Measurements from ENCODE around the gene RHOXF2. TPM values are rescaled to one million over a fixed set of nuclear protein-coding genes. Genes with fewer than 3 reads are reported as not detected.
"Not testable (repeated sequence)": the region's sequence is repeated elsewhere in the genome, so short reads cannot be mapped to it uniquely, and the experiment has no call there.

The RHOXF2 gene
- total and polyA plus RNA-seq, 4 donors: 0.09 TPM; not detected in 3

- H3K36me3 ChIP-seq (ENCODE audit: control insufficient read depth, insufficient read depth, low read length); H3K9me3 ChIP-seq (ENCODE audit: control insufficient read depth, insufficient read depth, low read length); H3K27ac ChIP-seq (ENCODE audit: low read depth, low read length); DNase-seq (ENCODE audit: low read depth in 4 of 6, low spot score in 6 of 6); H3K27me3 ChIP-seq (ENCODE audit: control insufficient read depth, insufficient read depth, low read length); H3K4me3 ChIP-seq (ENCODE audit: low read depth, low read length); H3K4me1 ChIP-seq (ENCODE audit: control insufficient read depth, insufficient read depth, low read length): not testable (repeated sequence)
- WGBS (ENCODE audit: insufficient coverage): no CpG with 5 or more reads among the region's 6 CpGs
These were observed 37.4 kb downstream of the RHOXF2 start for GRCh38 chrX:120195786-120196185.

GRCh38 chrX:120196626-120197283, 38.3 kb downstream of the RHOXF2 start:
- not testable (repeated sequence) for H3K36me3 ChIP-seq (ENCODE audit: control insufficient read depth, insufficient read depth, low read length); H3K4me3 ChIP-seq (ENCODE audit: low read depth, low read length); H3K27me3 ChIP-seq (ENCODE audit: control insufficient read depth, insufficient read depth, low read length); H3K4me1 ChIP-seq (ENCODE audit: control insufficient read depth, insufficient read depth, low read length); DNase-seq (ENCODE audit: low read depth in 4 of 6, low spot score in 6 of 6); H3K27ac ChIP-seq (ENCODE audit: low read depth, low read length); H3K9me3 ChIP-seq (ENCODE audit: control insufficient read depth, insufficient read depth, low read length)
- WGBS (ENCODE audit: insufficient coverage): no CpG with 5 or more reads among the region's 8 CpGs

GRCh38 chrX:120200851-120201250, 42.4 kb downstream of the RHOXF2 start:
- no peaks in the 10 kb centered on the region for H3K36me3 ChIP-seq (ENCODE audit: control insufficient read depth, insufficient read depth, low read length)
- no peaks in the 10 kb centered on the region for H3K4me1 ChIP-seq (ENCODE audit: control insufficient read depth, insufficient read depth, low read length)
- no peak overlapping the region for H3K27ac ChIP-seq (ENCODE audit: low read depth, low read length)
- no peak overlapping the region for H3K4me3 ChIP-seq (ENCODE audit: low read depth, low read length)
- no peaks in the 10 kb centered on the region for H3K27me3 ChIP-seq (ENCODE audit: control insufficient read depth, insufficient read depth, low read length)
- H3K9me3 ChIP-seq (ENCODE audit: control insufficient read depth, insufficient read depth, low read length): no peaks in the 10 kb centered on the region
- 79% methylated on average over 10 of the region's 11 CpGs for WGBS (ENCODE audit: insufficient coverage)
- DNase-seq (ENCODE audit: low read depth in 4 of 6, low spot score in 6 of 6): no peak

- H3K27ac ChIP-seq (ENCODE audit: low read depth, low read length): no peak overlapping the region
- WGBS (ENCODE audit: insufficient coverage): 64% methylated on average over 8 of the region's 12 CpGs
- H3K4me1 ChIP-seq (ENCODE audit: control insufficient read depth, insufficient read depth, low read length): no peaks in the 10 kb centered on the region
- DNase-seq (ENCODE audit: low read depth in 4 of 6, low spot score in 6 of 6): no peak
- H3K9me3 ChIP-seq (ENCODE audit: control insufficient read depth, insufficient read depth, low read length): no peaks in the 10 kb centered on the region
- no peaks in the 10 kb centered on the region for H3K27me3 ChIP-seq (ENCODE audit: control insufficient read depth, insufficient read depth, low read length)
- no peak overlapping the region for H3K4me3 ChIP-seq (ENCODE audit: low read depth, low read length)
- H3K36me3 ChIP-seq (ENCODE audit: control insufficient read depth, insufficient read depth, low read length): no peaks in the 10 kb centered on the region
These were observed 47.7 kb downstream of the RHOXF2 start for GRCh38 chrX:120205816-120206753.

GRCh38 chrX:120207009-120207605, 48.7 kb downstream of the RHOXF2 start:
- no peaks in the 10 kb centered on the region for H3K36me3 ChIP-seq (ENCODE audit: control insufficient read depth, insufficient read depth, low read length)
- H3K27me3 ChIP-seq (ENCODE audit: control insufficient read depth, insufficient read depth, low read length): no peaks in the 10 kb centered on the region
- H3K4me1 ChIP-seq (ENCODE audit: control insufficient read depth, insufficient read depth, low read length): no peaks in the 10 kb centered on the region
- no peak overlapping the region for H3K27ac ChIP-seq (ENCODE audit: low read depth, low read length)
- no peaks in the 10 kb centered on the region for H3K9me3 ChIP-seq (ENCODE audit: control insufficient read depth, insufficient read depth, low read length)
- H3K4me3 ChIP-seq (ENCODE audit: low read depth, low read length): no peak overlapping the region
- DNase-seq (ENCODE audit: low read depth in 4 of 6, low spot score in 6 of 6): peak in 2 of 6 donors; percentile 7 to 15
- WGBS (ENCODE audit: insufficient coverage): 72% methylated on average over 8 of the region's 8 CpGs

- Histone ChIP-seq H3K4me3 (ENCODE audit: low read depth, low read length) (no peak overlapping the region), H3K36me3 (ENCODE audit: control insufficient read depth, insufficient read depth, low read length) (no peaks in the 10 kb centered on the region), H3K4me1 (ENCODE audit: control insufficient read depth, insufficient read depth, low read length) (no peaks in the 10 kb centered on the region), H3K27ac (ENCODE audit: low read depth, low read length) (no peak overlapping the region), H3K27me3 (ENCODE audit: control insufficient read depth, insufficient read depth, low read length) (no peaks in the 10 kb centered on the region), H3K9me3 (ENCODE audit: control insufficient read depth, insufficient read depth, low read length) (no peaks in the 10 kb centered on the region)
- peak; percentile 5 to 83 (median 40) for DNase-seq (ENCODE audit: low read depth in 4 of 6, low spot score in 6 of 6)
- WGBS (ENCODE audit: insufficient coverage): 18% methylated on average over 4 of the region's 8 CpGs
These were observed 55.2 kb downstream of the RHOXF2 start for GRCh38 chrX:120213438-120214265.

Other genes starting within 250 kb of the RHOXF2 start
- gene NKAP, start 214.9 kb upstream of the RHOXF2 start, total RNA-seq: 1 to 10 TPM; 8.9 to 9.8 TPM
- gene NKAP, start 214.9 kb upstream of the RHOXF2 start, polyA plus RNA-seq (ENCODE audit: insufficient read length in 2 of 2): 10 to 100 TPM; 13.5 to 14.5 TPM
- gene RHOXF2B, start 80.9 kb upstream of the RHOXF2 start, total RNA-seq: not detected
- under 1 TPM; 0.14 to 0.18 TPM for gene RHOXF2B, start 80.9 kb upstream of the RHOXF2 start, polyA plus RNA-seq (ENCODE audit: insufficient read length in 2 of 2)
- gene RHOXF1, start 42.7 kb upstream of the RHOXF2 start, total RNA-seq: under 1 TPM in 1 of 2 donors, not detected in 1; 0.50 TPM
- gene RHOXF1, start 42.7 kb upstream of the RHOXF2 start, polyA plus RNA-seq (ENCODE audit: insufficient read length in 2 of 2): 1 to 10 TPM; 3.3 to 5.2 TPM
- gene ZBTB33, start 92.2 kb downstream of the RHOXF2 start, total RNA-seq: 10 to 100 TPM; 19.6 to 38.7 TPM
- gene ZBTB33, start 92.2 kb downstream of the RHOXF2 start, polyA plus RNA-seq (ENCODE audit: insufficient read length in 2 of 2): 10 to 100 TPM; 21.7 to 35.7 TPM
- 10 to 100 TPM in 1 of 2 donors, 1 to 10 TPM in 1; 8.8 to 43.9 TPM for gene TMEM255A, start 152.8 kb downstream of the RHOXF2 start, total RNA-seq
- 10 to 100 TPM; 46.6 to 70.6 TPM for gene TMEM255A, start 152.8 kb downstream of the RHOXF2 start, polyA plus RNA-seq (ENCODE audit: insufficient read length in 2 of 2)
- gene ATP1B4, start 203.5 kb downstream of the RHOXF2 start, total RNA-seq: under 1 TPM; 0.11 to 0.20 TPM
- under 1 TPM; 0.11 to 0.48 TPM for gene ATP1B4, start 203.5 kb downstream of the RHOXF2 start, polyA plus RNA-seq (ENCODE audit: insufficient read length in 2 of 2)

All from spinal cord (tissue), 10 donors.